ENCODE data around the gene SERPINI1. TPM values are rescaled to one million over a fixed set of nuclear protein-coding genes. Genes with fewer than 3 reads are reported as not detected.

SERPINI1 gene
- total RNA-seq, 1 donor from 2014 or later: 66.2 TPM

GRCh38 chr3:167852216-167852615, 116.7 kb downstream of the SERPINI1 start:
- DNase-seq: no peak
- Mint-ChIP-seq H3K4me1 (ENCODE audit: low read depth, unreplicated experiment) (no peaks in the 10 kb centered on the region), H3K27me3 (ENCODE audit: unreplicated experiment) (no peaks in the 10 kb centered on the region), H3K4me3 (ENCODE audit: unreplicated experiment) (no peak overlapping the region), H3K27ac (ENCODE audit: unreplicated experiment) (no peak overlapping the region), H3K36me3 (ENCODE audit: unreplicated experiment) (no peaks in the 10 kb centered on the region), H3K9me3 (ENCODE audit: unreplicated experiment) (no peaks in the 10 kb centered on the region)
- no peak for TF ChIP-seq CTCF (IDR thresholded peaks at IDR 0.05; ENCODE audit: partially characterized antibody, unreplicated experiment)

- Mint-ChIP-seq H3K36me3 (ENCODE audit: unreplicated experiment) (no peaks in the 10 kb centered on the region), H3K4me3 (ENCODE audit: unreplicated experiment) (no peak overlapping the region), H3K27me3 (ENCODE audit: unreplicated experiment) (no peaks in the 10 kb centered on the region), H3K9me3 (ENCODE audit: unreplicated experiment) (no peaks in the 10 kb centered on the region), H3K4me1 (ENCODE audit: low read depth, unreplicated experiment) (no peaks in the 10 kb centered on the region), H3K27ac (ENCODE audit: unreplicated experiment) (no peak overlapping the region)
- no peak for TF ChIP-seq CTCF (IDR thresholded peaks at IDR 0.05; ENCODE audit: partially characterized antibody, unreplicated experiment)
- no peak for DNase-seq
Observed at GRCh38 chr3:167854063-167854462, 118.5 kb downstream of the SERPINI1 start.

GRCh38 chr3:167854846-167855245, 119.3 kb downstream of the SERPINI1 start:
- Mint-ChIP-seq H3K9me3 (ENCODE audit: unreplicated experiment) (no peaks in the 10 kb centered on the region), H3K27ac (ENCODE audit: unreplicated experiment) (no peak overlapping the region), H3K4me1 (ENCODE audit: low read depth, unreplicated experiment) (no peaks in the 10 kb centered on the region), H3K4me3 (ENCODE audit: unreplicated experiment) (no peak overlapping the region), H3K27me3 (ENCODE audit: unreplicated experiment) (no peaks in the 10 kb centered on the region), H3K36me3 (ENCODE audit: unreplicated experiment) (no peaks in the 10 kb centered on the region)
- DNase-seq: no peak
- TF ChIP-seq CTCF (IDR thresholded peaks at IDR 0.05; ENCODE audit: partially characterized antibody, unreplicated experiment): no peak

- no peaks in the 10 kb centered on the region for H3K4me1 Mint-ChIP-seq (ENCODE audit: low read depth, unreplicated experiment)
- no peak overlapping the region for H3K27ac Mint-ChIP-seq (ENCODE audit: unreplicated experiment)
- no peak for DNase-seq
- TF ChIP-seq CTCF (IDR thresholded peaks at IDR 0.05; ENCODE audit: partially characterized antibody, unreplicated experiment): no peak
- H3K36me3 Mint-ChIP-seq (ENCODE audit: unreplicated experiment): no peaks in the 10 kb centered on the region
- no peaks in the 10 kb centered on the region for H3K27me3 Mint-ChIP-seq (ENCODE audit: unreplicated experiment)
- H3K9me3 Mint-ChIP-seq (ENCODE audit: unreplicated experiment): no peaks in the 10 kb centered on the region
- H3K4me3 Mint-ChIP-seq (ENCODE audit: unreplicated experiment): no peak overlapping the region
Observed at GRCh38 chr3:167855306-167855705, 119.8 kb downstream of the SERPINI1 start.

GRCh38 chr3:167858865-167859264, 123.3 kb downstream of the SERPINI1 start:
- TF ChIP-seq CTCF (IDR thresholded peaks at IDR 0.05; ENCODE audit: partially characterized antibody, unreplicated experiment): no peak
- no peak for DNase-seq
- H3K27ac Mint-ChIP-seq (ENCODE audit: unreplicated experiment): no peak overlapping the region
- no peaks in the 10 kb centered on the region for H3K4me1 Mint-ChIP-seq (ENCODE audit: low read depth, unreplicated experiment)
- no peaks in the 10 kb centered on the region for H3K27me3 Mint-ChIP-seq (ENCODE audit: unreplicated experiment)
- no peaks in the 10 kb centered on the region for H3K9me3 Mint-ChIP-seq (ENCODE audit: unreplicated experiment)
- no peaks in the 10 kb centered on the region for H3K36me3 Mint-ChIP-seq (ENCODE audit: unreplicated experiment)
- H3K4me3 Mint-ChIP-seq (ENCODE audit: unreplicated experiment): no peak overlapping the region
